AG09309 (cell line): ENCODE results near the gene LRRC8A.
"Not testable (repeated sequence)": the region's sequence is repeated elsewhere in the genome, so short reads cannot be mapped to it uniquely, and the experiment has no call there.

Experiments used
- DNase-seq: peaks from one replicate; pipeline ENCODE4 v3.0.0-alpha.2; 2010; ENCODE audit warnings: low read depth
- H3K4me3 ChIP-seq: 2 replicates; pipeline ENCODE4 v1.5.1; 2011; ENCODE audit warnings: mild to moderate bottlenecking, low read depth, low read length, moderate library complexity; ENCODE audit not compliant: control insufficient read depth
- TF ChIP-seq, protein P1 (sequence below): IDR thresholded peaks from 2 replicates; pipeline ENCODE4 v1.5.1; 2011; ENCODE audit warnings: mild to moderate bottlenecking, low read depth, low read length, inconsistent platforms; ENCODE audit not compliant: insufficient read depth, control insufficient read depth; ENCODE audit errors: missing control alignments

The LRRC8A gene

DNA sequence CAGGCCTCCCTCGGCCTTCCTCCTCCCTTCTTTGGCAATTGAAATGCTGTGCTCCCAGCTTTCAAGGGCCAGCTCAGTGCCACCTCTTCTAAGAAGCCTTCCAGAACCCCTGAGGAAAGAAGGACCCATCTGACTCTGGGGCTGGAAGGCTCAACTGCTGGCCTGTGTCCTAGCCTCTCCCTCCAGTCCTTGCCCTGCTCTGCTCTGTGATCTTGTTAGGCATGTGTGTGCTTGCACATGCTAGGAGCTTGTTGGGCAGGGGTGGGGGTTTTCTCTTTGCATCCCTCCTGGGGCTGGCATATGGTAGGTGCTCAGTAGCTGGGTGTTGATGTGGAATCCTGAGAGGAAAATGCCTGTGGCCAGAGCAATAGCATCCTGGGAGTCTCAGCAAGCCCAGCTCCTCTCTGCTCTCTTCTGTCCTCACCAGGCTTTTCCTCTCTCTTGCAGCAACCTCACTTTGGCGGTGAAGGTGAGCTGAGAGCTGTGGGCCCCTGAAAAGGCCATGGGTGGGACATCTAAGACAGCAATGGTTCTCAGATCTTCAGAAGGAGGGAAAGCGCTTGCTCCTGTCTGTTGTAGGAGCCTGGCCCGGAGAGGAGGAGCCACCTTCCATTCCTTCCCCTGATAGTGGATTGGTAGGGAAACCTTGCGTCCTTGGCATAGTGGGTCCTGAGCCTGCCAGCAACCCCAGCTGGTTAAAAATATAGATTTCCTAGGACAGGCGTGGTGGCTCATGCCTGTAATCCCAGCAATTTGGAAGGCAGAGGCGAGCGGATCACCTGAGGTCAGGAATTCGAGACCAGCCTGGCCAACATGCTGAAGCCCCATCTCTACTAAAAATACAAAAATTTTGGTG lies 55.6 kb downstream of the LRRC8A start:
- no peak for DNase-seq
- TF ChIP-seq, protein P1, sequence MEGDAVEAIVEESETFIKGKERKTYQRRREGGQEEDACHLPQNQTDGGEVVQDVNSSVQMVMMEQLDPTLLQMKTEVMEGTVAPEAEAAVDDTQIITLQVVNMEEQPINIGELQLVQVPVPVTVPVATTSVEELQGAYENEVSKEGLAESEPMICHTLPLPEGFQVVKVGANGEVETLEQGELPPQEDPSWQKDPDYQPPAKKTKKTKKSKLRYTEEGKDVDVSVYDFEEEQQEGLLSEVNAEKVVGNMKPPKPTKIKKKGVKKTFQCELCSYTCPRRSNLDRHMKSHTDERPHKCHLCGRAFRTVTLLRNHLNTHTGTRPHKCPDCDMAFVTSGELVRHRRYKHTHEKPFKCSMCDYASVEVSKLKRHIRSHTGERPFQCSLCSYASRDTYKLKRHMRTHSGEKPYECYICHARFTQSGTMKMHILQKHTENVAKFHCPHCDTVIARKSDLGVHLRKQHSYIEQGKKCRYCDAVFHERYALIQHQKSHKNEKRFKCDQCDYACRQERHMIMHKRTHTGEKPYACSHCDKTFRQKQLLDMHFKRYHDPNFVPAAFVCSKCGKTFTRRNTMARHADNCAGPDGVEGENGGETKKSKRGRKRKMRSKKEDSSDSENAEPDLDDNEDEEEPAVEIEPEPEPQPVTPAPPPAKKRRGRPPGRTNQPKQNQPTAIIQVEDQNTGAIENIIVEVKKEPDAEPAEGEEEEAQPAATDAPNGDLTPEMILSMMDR: no peak

DNA sequence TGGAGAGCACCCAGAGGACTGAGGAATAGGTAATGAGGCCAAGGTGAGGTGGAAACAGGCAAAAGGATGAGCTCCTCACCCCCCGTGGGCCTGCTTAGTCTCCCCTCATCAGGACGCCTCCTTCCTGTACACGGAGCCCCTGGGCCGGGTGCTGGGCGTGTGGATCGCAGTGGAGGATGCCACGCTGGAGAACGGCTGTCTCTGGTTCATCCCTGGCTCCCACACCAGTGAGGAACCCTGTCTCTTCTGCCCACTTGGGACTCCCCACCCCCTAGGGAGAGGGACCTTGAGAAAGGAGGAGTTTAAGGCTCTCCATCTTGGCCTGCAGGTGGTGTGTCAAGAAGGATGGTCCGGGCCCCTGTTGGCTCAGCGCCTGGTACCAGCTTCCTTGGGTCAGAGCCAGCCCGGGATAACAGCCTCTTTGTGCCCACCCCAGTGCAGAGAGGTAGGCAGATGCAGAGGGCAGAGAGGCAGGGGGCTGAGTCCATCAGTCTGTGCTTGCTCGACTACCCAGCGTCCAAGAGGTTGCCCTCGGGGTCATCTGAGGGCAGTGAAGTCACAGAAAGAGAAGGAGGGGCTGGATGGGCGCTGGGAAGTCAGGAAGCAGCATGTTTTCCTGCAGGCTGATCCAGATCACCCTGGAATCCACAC lies 58.5 kb downstream of the LRRC8A start:
- DNase-seq: no peak
- TF ChIP-seq, protein P1: no peak
- H3K4me3 ChIP-seq: no peak overlapping the region

More for the DNA sequence above, 55.6 kb downstream of the LRRC8A start:
- H3K4me3 ChIP-seq: no peak overlapping the region

DNA sequence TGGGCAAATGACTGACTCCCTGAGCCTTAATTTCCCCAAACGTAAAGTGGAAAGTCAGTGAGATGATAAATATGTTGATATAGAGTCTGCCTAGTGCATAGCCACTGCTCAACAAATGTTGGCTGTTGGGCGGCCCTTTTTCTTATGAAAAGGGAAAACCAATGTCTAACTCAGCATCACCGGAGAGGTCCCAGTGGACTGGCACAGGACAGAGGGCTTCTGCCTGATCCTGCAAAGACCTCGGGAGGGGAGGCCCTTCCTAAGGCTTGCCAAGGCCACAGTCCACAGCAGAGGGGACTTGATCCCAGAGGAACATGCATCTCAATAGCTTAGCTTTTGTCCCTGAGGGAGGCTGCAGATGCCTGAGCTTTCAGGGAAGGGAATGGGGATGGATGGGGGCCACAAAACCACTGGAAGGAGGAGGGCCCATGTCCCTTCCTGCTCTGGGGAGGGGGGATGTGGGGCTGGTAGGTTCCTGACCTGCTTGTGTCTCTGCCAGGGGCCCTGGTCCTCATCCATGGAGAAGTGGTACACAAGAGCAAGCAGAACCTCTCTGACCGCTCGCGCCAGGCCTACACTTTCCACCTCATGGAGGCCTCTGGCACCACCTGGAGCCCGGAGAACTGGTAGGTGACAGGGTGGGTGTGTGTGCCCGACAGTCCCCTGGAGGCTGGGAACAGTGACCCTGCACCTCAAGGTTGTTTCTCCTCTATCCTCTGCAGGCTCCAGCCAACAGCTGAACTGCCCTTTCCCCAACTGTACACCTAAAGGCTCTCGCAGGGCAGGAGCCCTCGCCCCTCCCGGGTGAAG lies 59.2 kb downstream of the LRRC8A start:
- TF ChIP-seq, protein P1: no peak
- no peak for DNase-seq
- H3K4me3 ChIP-seq: no peak overlapping the region

DNA sequence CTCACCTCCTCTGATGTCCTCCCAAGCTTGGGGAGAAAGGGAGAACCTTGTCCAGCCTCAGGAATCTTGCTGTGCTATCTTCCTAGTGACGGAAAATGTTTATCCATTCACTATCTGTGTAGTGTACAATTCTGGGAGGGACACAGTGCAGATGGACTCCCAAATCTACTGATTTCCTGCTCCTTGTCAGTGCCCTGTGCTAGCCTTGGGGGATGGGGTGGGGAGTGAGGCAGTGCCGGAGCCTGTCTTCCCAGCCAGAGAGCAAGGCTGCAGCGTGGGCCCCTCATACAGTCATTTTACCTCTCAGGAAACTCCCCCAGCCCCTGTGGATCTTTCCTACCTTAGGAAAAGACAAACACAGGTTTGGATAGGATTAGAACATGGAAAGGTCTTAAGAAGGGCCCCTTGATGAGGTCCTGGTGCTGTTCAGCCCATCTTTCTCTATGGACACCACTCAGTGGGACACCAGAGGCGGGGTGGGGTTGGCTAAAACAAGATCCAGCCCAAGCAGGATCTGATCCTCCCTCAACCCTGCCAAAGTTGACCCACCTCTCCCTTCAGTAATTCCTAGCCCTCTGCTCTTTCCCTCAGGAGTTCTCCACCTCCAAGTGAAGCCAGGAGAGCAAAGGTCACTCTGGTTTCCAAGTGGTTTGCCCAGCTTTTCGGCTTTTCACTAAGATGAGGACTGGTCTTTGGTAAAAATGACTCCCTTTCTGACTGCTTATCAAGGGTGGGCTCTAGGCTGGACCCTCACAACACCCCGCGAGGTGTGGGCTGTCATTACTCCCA lies 62.1 kb downstream of the LRRC8A start:
- H3K4me3 ChIP-seq: no peak overlapping the region
- TF ChIP-seq, protein P1: no peak
- DNase-seq: no peak

DNA sequence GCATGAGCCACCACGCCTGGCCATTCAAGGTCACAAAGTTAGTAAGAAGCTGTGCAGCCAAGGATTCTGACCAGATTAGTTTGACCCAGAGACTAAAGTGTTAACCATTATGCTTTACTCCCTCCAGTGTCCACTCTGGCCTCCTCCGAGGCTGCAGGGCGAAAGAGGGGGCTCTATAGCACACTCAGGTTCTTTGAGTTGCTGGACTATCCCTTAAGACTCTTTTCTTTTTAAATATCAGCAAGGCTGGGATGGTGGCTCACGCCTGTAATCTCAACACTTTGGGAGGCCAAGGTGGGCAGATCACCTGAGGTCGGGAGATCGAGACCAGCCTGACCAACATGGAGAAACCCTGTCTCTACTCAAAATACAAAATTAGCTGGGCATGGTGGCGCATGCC lies 63.0 kb downstream of the LRRC8A start:
- not testable (repeated sequence) for DNase-seq, H3K4me3 ChIP-seq

DNA sequence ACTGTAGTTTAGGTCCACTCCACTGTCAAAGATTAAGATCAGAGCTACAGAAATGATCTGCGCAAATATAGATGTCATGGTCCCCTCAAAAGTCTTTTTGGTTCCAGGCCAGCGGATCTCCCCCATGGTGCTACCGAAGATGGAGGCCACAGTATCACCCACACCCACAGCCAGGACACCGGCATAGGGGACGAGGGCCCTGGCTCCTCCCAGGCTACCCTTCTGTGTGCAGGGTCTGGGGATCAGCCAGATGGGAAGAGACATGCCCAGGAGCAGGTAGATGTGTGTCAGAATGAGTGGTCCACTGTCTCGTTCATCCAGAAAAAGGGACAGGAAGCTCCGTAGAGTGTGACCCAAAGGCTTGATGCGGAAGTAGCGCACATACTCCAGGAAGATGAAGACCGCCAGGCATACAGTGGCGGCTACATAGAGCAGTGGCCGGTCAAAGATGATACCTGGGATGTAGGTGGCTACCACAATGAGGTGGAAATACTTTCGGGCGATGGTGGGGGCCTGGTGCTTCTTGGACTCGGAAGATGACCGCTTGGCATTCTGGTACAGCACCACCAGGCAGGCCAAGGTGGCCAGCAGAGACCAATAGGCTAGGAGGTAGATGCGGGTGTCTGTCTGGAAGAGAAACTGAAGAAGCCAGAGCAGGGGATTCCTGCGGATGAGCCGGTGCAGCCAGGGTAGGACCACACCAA lies 64.0 kb downstream of the LRRC8A start:
- DNase-seq: no peak
- H3K4me3 ChIP-seq: no peak overlapping the region
- TF ChIP-seq, protein P1: no peak
